Tibial nerve (tissue), 4 donors: ENCODE results near the gene GALR3. TPM values are rescaled to one million over a fixed set of nuclear protein-coding genes. Genes with fewer than 3 reads are reported as not detected.
A peak's percentile ranks its signal among the peaks of the same experiment; 100 is the strongest.

Experiments
- DNase-seq, 2 donors: peaks; one replicate each; pipeline ENCODE4 v3.0.0-alpha.2; 2019; ENCODE audit warnings: low spot score in 2 of 2
- H3K27ac ChIP-seq, 4 donors: fragments of 200-600 bp; sonication (generic) in 3 of 4; one replicate each; pipeline ENCODE4 v1.5.1; 2017 to 2019; ENCODE audit warnings: mild to moderate bottlenecking in 1 of 4
- H3K27me3 ChIP-seq, 2 donors: fragments of 200-600 bp; sonication (generic) in 1 of 2; one replicate each; pipeline versions ENCODE4 v1.5.1 to v1.6.0; 2017 to 2019
- H3K36me3 ChIP-seq, 3 donors: fragments of 200-600 bp; sonication (generic); one replicate each; pipeline ENCODE4 v1.5.1; 2018 to 2019
- H3K4me1 ChIP-seq, 4 donors: fragments of 200-600 bp; sonication (generic) in 3 of 4; one replicate each; pipeline ENCODE4 v1.5.1; 2017 to 2019
- H3K4me3 ChIP-seq, 4 donors: fragments of 200-600 bp; sonication (generic) in 3 of 4; one replicate each; pipeline ENCODE4 v1.5.1; 2017 to 2019; ENCODE audit warnings: mild to moderate bottlenecking in 1 of 4, moderate library complexity in 1 of 4
- H3K9me3 ChIP-seq, 4 donors: fragments of 200-600 bp; sonication (generic) in 3 of 4; one replicate each; pipeline ENCODE4 v1.5.1; 2017 to 2019
- CTCF ChIP-seq, 5 experiments: fragments of 200-600 bp in 3 of 5; fragments of 450-650 bp in 2 of 5; sonication (generic) in 3 of 5; IDR thresholded peaks; one replicate each; pipeline ENCODE4 v1.5.1; 2016 to 2019; ENCODE audit warnings: antibody characterized with exemption in 5 of 5, mild to moderate bottlenecking in 3 of 5, moderate library complexity in 2 of 5
- EP300 ChIP-seq, 2 donors: sonication (generic); formaldehyde crosslinking; IDR thresholded peaks; one replicate each; pipeline ENCODE4 v1.6.1; 2017; ENCODE audit warnings: antibody characterized with exemption in 2 of 2, mild to moderate bottlenecking in 1 of 2
- POLR2A ChIP-seq, 2 donors: fragments of 450-650 bp; IDR thresholded peaks; one replicate each; pipeline ENCODE4 v1.6.1; 2017; ENCODE audit warnings: antibody characterized with exemption in 2 of 2, mild to moderate bottlenecking in 2 of 2, moderate library complexity in 2 of 2
- WGBS, 2 donors: methylation state at CpG; one replicate each; pipeline ENCODE4 v1.1.5; 2018; 5-methylcytosine and 5-hydroxymethylcytosine counted together
- total RNA-seq, 4 donors: library from RNA; depleted of rRNA; stranded (reverse); fragments of >200 nt; gene quantifications; one replicate each; pipeline ENCODE4 v1.1.0, GENCODE V29; 2016

GALR3 gene
- total RNA-seq, 4 donors from 2014 or later, result not detected

GRCh38 chr22:37822079-37822833 lies 926 bp upstream of the GALR3 start:
- H3K4me3 ChIP-seq, result no peak overlapping the region
- WGBS, 2 donors, result 40 to 42% methylated on average over 8 of the region's 8 CpGs
- DNase-seq, result no peak
- no peak overlapping the region for H3K27ac ChIP-seq
- H3K27me3 ChIP-seq, result peaks cover 0 to 58% of the 10 kb centered on the region in 2 donors
- H3K9me3 ChIP-seq, result no peaks in the 10 kb centered on the region
- no peak for TF ChIP-seq CTCF (IDR thresholded peaks at IDR 0.05)
- TF ChIP-seq POLR2A (IDR thresholded peaks at IDR 0.05), result no peak
- TF ChIP-seq EP300 (IDR thresholded peaks at IDR 0.05), result no peak
- H3K4me1 ChIP-seq, result peaks cover 0 to 27% (median 14%) of the 10 kb centered on the region in 4 donors
- H3K36me3 ChIP-seq, result no peaks in the 10 kb centered on the region

- H3K36me3 ChIP-seq, result peaks cover 0 to 20% (median 0%) of the 10 kb centered on the region in 3 donors
- peaks cover 0 to 47% of the 10 kb centered on the region in 2 donors for H3K27me3 ChIP-seq
- no peaks in the 10 kb centered on the region for H3K9me3 ChIP-seq
- H3K4me1 ChIP-seq, result peaks cover 0 to 6% (median 0%) of the 10 kb centered on the region in 4 donors
- DNase-seq, result no peak
- TF ChIP-seq POLR2A (IDR thresholded peaks at IDR 0.05) (no peak), CTCF (IDR thresholded peaks at IDR 0.05) (no peak), EP300 (IDR thresholded peaks at IDR 0.05) (no peak)
- WGBS, 2 donors, result 0 to 20% methylated on average over 25 to 54 of the region's 135 CpGs
- H3K27ac ChIP-seq, result no peak overlapping the region
- H3K4me3 ChIP-seq, result peak overlapping the region in 1 of 4 donors; percentile 33
These were observed 1.8 kb downstream of the GALR3 start for GRCh38 chr22:37824674-37825641.

GRCh38 chr22:37827056-37827455 lies 3.9 kb downstream of the GALR3 start:
- Histone ChIP-seq H3K36me3 (peaks cover 0 to 41% (median 14%) of the 10 kb centered on the region in 3 donors), H3K27me3 (peaks cover 0 to 29% of the 10 kb centered on the region in 2 donors), H3K9me3 (no peaks in the 10 kb centered on the region), H3K27ac (no peak overlapping the region), H3K4me3 (no peak overlapping the region), H3K4me1 (peaks cover 0 to 6% (median 0%) of the 10 kb centered on the region in 4 donors)
- no peak for DNase-seq
- TF ChIP-seq POLR2A (IDR thresholded peaks at IDR 0.05) (no peak), EP300 (IDR thresholded peaks at IDR 0.05) (no peak)
- 29 to 43% methylated on average over 9 of the region's 9 CpGs for WGBS, 2 donors

- WGBS, 2 donors, result 85 to 88% methylated on average over 13 of the region's 14 CpGs
- Histone ChIP-seq H3K9me3 (no peaks in the 10 kb centered on the region), H3K27ac (no peak overlapping the region), H3K4me3 (no peak overlapping the region), H3K36me3 (peaks cover 0 to 70% (median 30%) of the 10 kb centered on the region in 3 donors), H3K27me3 (peaks cover 0 to 4% of the 10 kb centered on the region in 2 donors), H3K4me1 (no peaks in the 10 kb centered on the region)
- TF ChIP-seq CTCF (IDR thresholded peaks at IDR 0.05) (no peak), EP300 (IDR thresholded peaks at IDR 0.05) (no peak), POLR2A (IDR thresholded peaks at IDR 0.05) (no peak)
- DNase-seq, result no peak
These were observed 7.1 kb downstream of the GALR3 start for GRCh38 chr22:37830093-37830842.

- Histone ChIP-seq H3K27ac (no peak overlapping the region), H3K9me3 (no peaks in the 10 kb centered on the region), H3K4me1 (no peaks in the 10 kb centered on the region), H3K27me3 (no peaks in the 10 kb centered on the region), H3K4me3 (no peak overlapping the region), H3K36me3 (peaks cover 0 to 73% (median 30%) of the 10 kb centered on the region in 3 donors)
- no peak for DNase-seq
- 95 to 96% methylated on average over 8 to 10 of the region's 11 CpGs for WGBS, 2 donors
- TF ChIP-seq CTCF (IDR thresholded peaks at IDR 0.05) (no peak), EP300 (IDR thresholded peaks at IDR 0.05) (no peak)
These were observed 8.3 kb downstream of the GALR3 start for GRCh38 chr22:37831472-37831871.
